ENCODE data around the gene TACR2.

Gene TACR2

GRCh38 chr10:69356187-69356586 is 60.5 kb downstream of the TACR2 start:
- H3K4me3 Mint-ChIP-seq, result no peak overlapping the region
- no peaks in the 10 kb centered on the region for H3K27me3 Mint-ChIP-seq (ENCODE audit: low read depth)
- no peak for DNase-seq (ENCODE audit: low spot score)
- H3K9me3 Mint-ChIP-seq, result no peaks in the 10 kb centered on the region
- H3K36me3 Mint-ChIP-seq (ENCODE audit: low read depth), result peaks cover 44% of the 10 kb centered on the region
- H3K4me1 Mint-ChIP-seq (ENCODE audit: low read depth), result peaks cover 35% of the 10 kb centered on the region
- H3K27ac Mint-ChIP-seq, result no peak overlapping the region

- H3K9me3 Mint-ChIP-seq, result no peaks in the 10 kb centered on the region
- peaks cover 45% of the 10 kb centered on the region for H3K36me3 Mint-ChIP-seq (ENCODE audit: low read depth)
- H3K27ac Mint-ChIP-seq, result no peak overlapping the region
- DNase-seq (ENCODE audit: low spot score), result no peak
- H3K27me3 Mint-ChIP-seq (ENCODE audit: low read depth), result no peaks in the 10 kb centered on the region
- H3K4me3 Mint-ChIP-seq, result no peak overlapping the region
- H3K4me1 Mint-ChIP-seq (ENCODE audit: low read depth), result peaks cover 25% of the 10 kb centered on the region
These were observed 62.6 kb downstream of the TACR2 start for GRCh38 chr10:69353977-69354635.
